Activated T-cell treated with anti-CD3 and anti-CD28 coated beads for 24 hours (primary cell): ENCODE data around the gene GNL2.
"Not testable (repeated sequence)": the region's sequence is repeated elsewhere in the genome, so short reads cannot be mapped to it uniquely, and the experiment has no call there.

Source experiments
- DNase-seq: peaks from one replicate; pipeline ENCODE4 v3.0.0-alpha.2; 2020; ENCODE audit warnings: low read depth

Gene GNL2

GRCh38 chr1:37606481-37607263 is 10.9 kb upstream of the GNL2 start:
- DNase-seq, result no peak

GRCh38 chr1:37605806-37606474 is 10.2 kb upstream of the GNL2 start:
- DNase-seq, result no peak

- DNase-seq, result no peak
Observed at GRCh38 chr1:37605061-37605650, 9.4 kb upstream of the GNL2 start.

- peak; percentile 11 for DNase-seq
Observed at GRCh38 chr1:37602750-37603694, 7.3 kb upstream of the GNL2 start.

GRCh38 chr1:37601441-37601840 is 5.7 kb upstream of the GNL2 start:
- no peak for DNase-seq

GRCh38 chr1:37599940-37600339 is 4.2 kb upstream of the GNL2 start:
- no peak for DNase-seq

GRCh38 chr1:37596182-37596667 is 488 bp upstream of the GNL2 start:
- DNase-seq, result no peak

- DNase-seq, result no peak
Observed at GRCh38 chr1:37593726-37594125, 2.0 kb downstream of the GNL2 start.

- no peak for DNase-seq
Observed at GRCh38 chr1:37588939-37589338, 6.8 kb downstream of the GNL2 start.

GRCh38 chr1:37584544-37584943 is 11.2 kb downstream of the GNL2 start:
- not testable (repeated sequence) for DNase-seq

GRCh38 chr1:37575692-37576091 is 20.0 kb downstream of the GNL2 start:
- DNase-seq, result no peak

- no peak for DNase-seq
Observed at GRCh38 chr1:37574834-37575480, 20.8 kb downstream of the GNL2 start.

GRCh38 chr1:37570528-37571334 is 25.0 kb downstream of the GNL2 start:
- DNase-seq, result no peak

GRCh38 chr1:37567023-37567422 is 28.7 kb downstream of the GNL2 start:
- no peak for DNase-seq

GRCh38 chr1:37564892-37565291 is 30.8 kb downstream of the GNL2 start:
- DNase-seq, result no peak

GRCh38 chr1:37562984-37563383 is 32.8 kb downstream of the GNL2 start:
- DNase-seq, result no peak

- DNase-seq, result peak; percentile 23
Observed at GRCh38 chr1:37561133-37562132, 34.3 kb downstream of the GNL2 start.

- DNase-seq, result no peak
Observed at GRCh38 chr1:37560401-37561132, 35.2 kb downstream of the GNL2 start.
